Smooth muscle cell (in vitro differentiated cells): ENCODE data around the gene MAP4. TPM values are rescaled to one million over a fixed set of nuclear protein-coding genes. Genes with fewer than 3 reads are reported as not detected.

Source experiments
- DNase-seq: peaks from one replicate; lab custom pipeline; 2025; ENCODE audit not compliant: unreplicated experiment; lab: John Stamatoyannopoulos, UW
- H2AFZ ChIP-seq: fragments of 200-600 bp; sonication (generic); 2 replicates; pipeline ENCODE4 v1.6.0; 2016; ENCODE audit warnings: antibody characterized with exemption, low read depth, mild to moderate bottlenecking
- H3F3A ChIP-seq: fragments of 200-600 bp; sonication (generic); 2 replicates; pipeline ENCODE4 v1.6.0; 2017; ENCODE audit warnings: antibody characterized with exemption, low read depth
- H3K27ac ChIP-seq: fragments of 200-600 bp; sonication (generic); 2 replicates; pipeline ENCODE4 v1.5.1; 2016; ENCODE audit warnings: low read depth, mild to moderate bottlenecking
- H3K27me3 ChIP-seq: fragments of 200-600 bp; sonication (generic); 2 replicates; pipeline ENCODE4 v1.6.1; 2016; ENCODE audit warnings: low read depth, mild to moderate bottlenecking
- H3K36me3 ChIP-seq: fragments of 200-600 bp; sonication (generic); 2 replicates; pipeline ENCODE4 v1.5.1; 2016; ENCODE audit warnings: low read depth
- H3K4me1 ChIP-seq: fragments of 200-600 bp; sonication (generic); 2 replicates; pipeline ENCODE4 v1.5.1; 2016; ENCODE audit warnings: low read depth
- H3K4me2 ChIP-seq: fragments of 200-600 bp; sonication (generic); 2 replicates; pipeline ENCODE4 v1.6.0; 2016; ENCODE audit warnings: mild to moderate bottlenecking
- H3K4me3 ChIP-seq: fragments of 200-600 bp; sonication (generic); 2 replicates; pipeline ENCODE4 v1.5.1; 2016; ENCODE audit warnings: mild to moderate bottlenecking
- H3K79me2 ChIP-seq: fragments of 200-600 bp; sonication (generic); 2 replicates; pipeline ENCODE4 v1.6.0; 2016; ENCODE audit warnings: low read depth, mild to moderate bottlenecking
- H3K9ac ChIP-seq: fragments of 200-600 bp; sonication (generic); 2 replicates; pipeline ENCODE4 v1.6.0; 2016; ENCODE audit warnings: low read depth
- H3K9me3 ChIP-seq: fragments of 200-600 bp; sonication (generic); replicated peaks from 2 replicates; pipeline ENCODE4 v1.5.1; 2016; ENCODE audit warnings: low read depth
- H4K20me1 ChIP-seq: fragments of 200-600 bp; sonication (generic); 2 replicates; pipeline ENCODE4 v1.6.0; 2016; ENCODE audit warnings: low read depth
- WGBS: methylation state at CpG from one replicate; pipeline ENCODE4 v1.1.7; 2016; ENCODE audit warnings: low lambda C conversion rate; 5-methylcytosine and 5-hydroxymethylcytosine counted together
- polyA plus RNA-seq: library from polyadenylated mRNA; unstranded; fragments of >200 nt; fragmentation: Nextera tagmentation; extraction: Ambion mirVana; gene quantifications from 2 replicates; pipeline ENCODE4 v1.2.1, GENCODE V29; 2016
- total RNA-seq: library from RNA; depleted of rRNA; stranded (reverse); fragments of >200 nt; gene quantifications from 2 replicates; pipeline ENCODE4 v1.2.3, GENCODE V29; 2014
- TF ChIP-seq, protein P1 (sequence below): fragments of 200-600 bp; sonication (generic); IDR thresholded peaks from 2 replicates; pipeline ENCODE4 v1.5.1; 2017; ENCODE audit warnings: borderline replicate concordance, mild to moderate bottlenecking, antibody characterized with exemption; ENCODE audit not compliant: insufficient read depth, poor library complexity, severe bottlenecking

The MAP4 gene
- total and polyA plus RNA-seq, 2 experiments from 2014 or later: 114 to 166 TPM

DNA sequence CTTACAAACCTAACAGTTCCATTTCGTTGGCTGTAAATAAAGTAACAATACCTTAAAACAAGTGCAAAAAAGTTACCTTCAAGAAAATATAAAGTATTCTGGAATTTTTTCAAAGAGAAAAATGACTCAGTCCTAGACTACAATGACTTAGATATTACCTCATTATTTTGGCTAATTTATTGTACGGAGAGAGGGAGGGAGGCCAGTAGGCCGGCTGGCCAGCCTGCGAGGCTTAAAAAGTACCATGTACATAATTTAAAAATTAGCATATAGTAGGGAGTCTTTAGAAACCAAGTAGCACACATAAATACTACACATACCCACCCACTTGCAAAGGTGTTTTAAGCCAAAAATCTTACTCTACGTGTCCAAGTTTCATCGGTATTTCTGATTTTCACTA lies 41.9 kb upstream of the MAP4 start:
- Histone ChIP-seq H3K4me2 (no peak overlapping the region), H3K27me3 (no peaks in the 10 kb centered on the region), H3K27ac (peak overlapping the region; percentile 49), H3K79me2 (peaks cover 73% of the 10 kb centered on the region), H3K4me3 (no peak overlapping the region), H2AFZ (no peak overlapping the region), H3K36me3 (no peaks in the 10 kb centered on the region), H3F3A (peaks cover 13% of the 10 kb centered on the region), H4K20me1 (peaks cover 65% of the 10 kb centered on the region), H3K4me1 (peaks cover 5% of the 10 kb centered on the region), H3K9ac (no peak overlapping the region), H3K9me3 (no peaks in the 10 kb centered on the region)
- 88% methylated on average over 6 of the region's 6 CpGs for WGBS
- TF ChIP-seq, protein P1, sequence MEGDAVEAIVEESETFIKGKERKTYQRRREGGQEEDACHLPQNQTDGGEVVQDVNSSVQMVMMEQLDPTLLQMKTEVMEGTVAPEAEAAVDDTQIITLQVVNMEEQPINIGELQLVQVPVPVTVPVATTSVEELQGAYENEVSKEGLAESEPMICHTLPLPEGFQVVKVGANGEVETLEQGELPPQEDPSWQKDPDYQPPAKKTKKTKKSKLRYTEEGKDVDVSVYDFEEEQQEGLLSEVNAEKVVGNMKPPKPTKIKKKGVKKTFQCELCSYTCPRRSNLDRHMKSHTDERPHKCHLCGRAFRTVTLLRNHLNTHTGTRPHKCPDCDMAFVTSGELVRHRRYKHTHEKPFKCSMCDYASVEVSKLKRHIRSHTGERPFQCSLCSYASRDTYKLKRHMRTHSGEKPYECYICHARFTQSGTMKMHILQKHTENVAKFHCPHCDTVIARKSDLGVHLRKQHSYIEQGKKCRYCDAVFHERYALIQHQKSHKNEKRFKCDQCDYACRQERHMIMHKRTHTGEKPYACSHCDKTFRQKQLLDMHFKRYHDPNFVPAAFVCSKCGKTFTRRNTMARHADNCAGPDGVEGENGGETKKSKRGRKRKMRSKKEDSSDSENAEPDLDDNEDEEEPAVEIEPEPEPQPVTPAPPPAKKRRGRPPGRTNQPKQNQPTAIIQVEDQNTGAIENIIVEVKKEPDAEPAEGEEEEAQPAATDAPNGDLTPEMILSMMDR: no peak
- no peak for DNase-seq

DNA sequence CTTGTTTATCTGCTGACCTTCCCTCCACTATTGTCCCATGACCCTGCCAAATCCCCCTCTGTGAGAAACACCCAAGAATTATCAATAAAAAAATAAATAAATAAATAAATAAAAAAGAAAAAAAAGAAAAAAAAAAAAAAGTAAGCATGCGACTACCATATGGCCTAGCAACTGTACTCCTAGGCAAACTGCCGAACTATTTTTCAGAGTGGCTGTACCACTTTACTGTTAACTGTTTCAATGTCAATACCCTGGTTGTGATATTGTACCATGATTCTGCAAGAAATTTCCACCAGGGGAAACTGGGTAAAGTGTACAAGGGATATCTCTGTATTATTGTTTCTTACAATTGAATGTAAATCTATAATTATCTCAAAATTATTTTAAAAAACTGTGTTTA lies 41.3 kb upstream of the MAP4 start:
- no peak for DNase-seq
- no peak overlapping the region for H3K4me3 ChIP-seq
- H4K20me1 ChIP-seq: peaks cover 65% of the 10 kb centered on the region
- peaks cover 73% of the 10 kb centered on the region for H3K79me2 ChIP-seq
- no peak overlapping the region for H3K4me2 ChIP-seq
- H3K4me1 ChIP-seq: peaks cover 5% of the 10 kb centered on the region
- peak overlapping the region; percentile 49 for H3K27ac ChIP-seq
- H3K36me3 ChIP-seq: no peaks in the 10 kb centered on the region
- H3K9me3 ChIP-seq: no peaks in the 10 kb centered on the region
- peaks cover 13% of the 10 kb centered on the region for H3F3A ChIP-seq
- no peak overlapping the region for H3K9ac ChIP-seq
- WGBS: 70% methylated on average over 2 of the region's 2 CpGs
- TF ChIP-seq, protein P1: no peak
- H2AFZ ChIP-seq: no peak overlapping the region
- H3K27me3 ChIP-seq: no peaks in the 10 kb centered on the region

DNA sequence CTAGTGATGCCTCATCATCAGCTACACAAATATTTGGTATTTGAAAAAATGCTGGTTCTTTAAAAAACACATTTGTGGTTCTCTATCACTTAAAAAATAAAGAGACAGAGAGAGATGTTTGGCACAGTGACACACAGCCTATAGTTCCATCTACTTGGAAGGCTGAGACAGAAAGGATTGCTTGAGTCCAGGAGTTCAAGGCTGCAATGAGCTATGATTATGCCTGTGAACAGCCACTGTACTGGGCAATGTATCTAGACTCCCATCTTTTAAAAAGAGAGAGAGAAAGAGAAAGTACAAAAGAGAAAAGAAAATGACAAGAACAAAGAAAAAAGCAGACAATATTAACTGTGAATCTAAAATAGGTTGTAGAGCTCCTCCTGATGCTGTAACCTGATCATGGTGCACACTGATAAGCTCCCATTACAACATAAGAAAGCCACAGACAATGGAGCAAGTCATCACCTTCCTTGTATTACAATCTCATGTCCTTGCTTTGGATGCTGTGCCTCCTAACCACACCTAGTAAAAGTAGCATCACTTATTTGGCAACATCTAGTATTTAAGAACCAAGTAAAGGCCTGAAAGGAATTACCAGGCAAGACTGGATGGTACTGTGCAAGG lies 31.7 kb upstream of the MAP4 start:
- Histone ChIP-seq H3K36me3 (peaks cover 4% of the 10 kb centered on the region), H3K79me2 (peaks cover 100% of the 10 kb centered on the region), H3K4me3 (no peak overlapping the region), H3K9ac (no peak overlapping the region), H2AFZ (no peak overlapping the region), H3K27ac (peak overlapping the region; percentile 56), H3K9me3 (no peaks in the 10 kb centered on the region), H3K4me2 (no peak overlapping the region), H3F3A (peaks cover 5% of the 10 kb centered on the region), H3K27me3 (no peaks in the 10 kb centered on the region), H3K4me1 (no peaks in the 10 kb centered on the region), H4K20me1 (peaks cover 100% of the 10 kb centered on the region)
- TF ChIP-seq, protein P1: no peak
- no peak for DNase-seq
